K562 (cell line): ENCODE results near the gene TAS1R3. TPM values are rescaled to one million over a fixed set of nuclear protein-coding genes. Genes with fewer than 3 reads are reported as not detected.

Experiments used
- KHSRP ChIP-seq: fragments of 450-650 bp; IDR thresholded peaks from 2 replicates; pipeline ENCODE4 v1.6.1; 2017
- KLF1 ChIP-seq: fragments of 450-650 bp; IDR thresholded peaks from 2 replicates; pipeline ENCODE4 v1.6.1; 2016; ENCODE audit warnings: missing genetic modification characterization, missing compliant biosample characterization
- NFYB ChIP-seq: IDR thresholded peaks from 2 replicates; pipeline ENCODE4 v1.6.1; 2011; ENCODE audit warnings: mild to moderate bottlenecking, moderate library complexity; ENCODE audit not compliant: insufficient read length; ENCODE audit errors: extremely low read depth
- SREBF1 ChIP-seq: fragments of 150-350 bp; IDR thresholded peaks from 2 replicates; pipeline ENCODE4 v1.6.1; 2014; ENCODE audit warnings: antibody characterized with exemption, low read depth, low read length, borderline replicate concordance
- XRCC5 ChIP-seq: fragments of 200-400 bp; formaldehyde crosslinking; IDR thresholded peaks from 2 replicates; pipeline ENCODE4 v1.6.1; 2017; ENCODE audit warnings: low read depth, mild to moderate bottlenecking, low read length
- ZEB2 ChIP-seq: fragments of 450-650 bp; IDR thresholded peaks from 2 replicates; pipeline ENCODE4 v1.6.1; 2016
- ZNF766 ChIP-seq: fragments of 200-800 bp; sonication (Bioruptor generic); conservative IDR thresholded peaks from 2 replicates; pipeline ENCODE4 v1.6.1; 2016; ENCODE audit warnings: missing genetic modification characterization, missing compliant biosample characterization
- polyA plus RNA-seq, 8 experiments: library from polyadenylated mRNA; depleted of rRNA in 4 of 8; stranded (reverse) in 5 of 8; unstranded in 3 of 8; fragments of >200 nt; fragmentation: Nextera tagmentation in 2 of 8; fragmentation: Illumina TruSeq in 1 of 8; extraction: Ambion mirVana in 2 of 8; extraction: Trizol in 1 of 8; gene quantifications; 2 replicates each; pipeline versions ENCODE4 v1.2.1 to v1.2.3, GENCODE V29; 2011 to 2014; ENCODE audit warnings: inconsistent platforms in 1 of 8, missing spikeins in 1 of 8
- total RNA-seq, 7 experiments: library from RNA; depleted of rRNA in 6 of 7; stranded (reverse); fragments of >200 nt in 6 of 7; fragmentation: Illumina TruSeq in 2 of 7; extraction: Trizol in 2 of 7; gene quantifications; 2 replicates each; pipeline versions ENCODE4 v1.2.1 to v1.2.3, GENCODE V29; 2011 to 2021; ENCODE audit warnings: low replicate concordance in 1 of 7
- TF ChIP-seq, protein P1 (sequence below), 2 experiments: fragments of 150-350 bp in 1 of 2; IDR thresholded peaks; 2 replicates each; pipeline ENCODE4 v1.6.1; 2012 to 2016; ENCODE audit warnings: low read depth in 2 of 2, low read length in 2 of 2, mild to moderate bottlenecking in 1 of 2, moderate library complexity in 1 of 2
- TF ChIP-seq, protein P2 (sequence below): sonication (generic); formaldehyde crosslinking; IDR thresholded peaks from 2 replicates; pipeline ENCODE4 v1.8.1; 2023; ENCODE audit warnings: missing genetic modification reagents, mild to moderate bottlenecking, borderline replicate concordance
- TF ChIP-seq, protein P3 (sequence below): sonication (generic); formaldehyde crosslinking; IDR thresholded peaks from 2 replicates; pipeline ENCODE4 v1.8.0; 2022; ENCODE audit warnings: mild to moderate bottlenecking, missing genetic modification reagents

The TAS1R3 gene
- total and polyA plus RNA-seq, 9 of the 15 experiments (the other 6 are each of a cell fraction or from before 2014, with no cell fraction given): 0.07 to 0.13 TPM; not detected in 7

DNA sequence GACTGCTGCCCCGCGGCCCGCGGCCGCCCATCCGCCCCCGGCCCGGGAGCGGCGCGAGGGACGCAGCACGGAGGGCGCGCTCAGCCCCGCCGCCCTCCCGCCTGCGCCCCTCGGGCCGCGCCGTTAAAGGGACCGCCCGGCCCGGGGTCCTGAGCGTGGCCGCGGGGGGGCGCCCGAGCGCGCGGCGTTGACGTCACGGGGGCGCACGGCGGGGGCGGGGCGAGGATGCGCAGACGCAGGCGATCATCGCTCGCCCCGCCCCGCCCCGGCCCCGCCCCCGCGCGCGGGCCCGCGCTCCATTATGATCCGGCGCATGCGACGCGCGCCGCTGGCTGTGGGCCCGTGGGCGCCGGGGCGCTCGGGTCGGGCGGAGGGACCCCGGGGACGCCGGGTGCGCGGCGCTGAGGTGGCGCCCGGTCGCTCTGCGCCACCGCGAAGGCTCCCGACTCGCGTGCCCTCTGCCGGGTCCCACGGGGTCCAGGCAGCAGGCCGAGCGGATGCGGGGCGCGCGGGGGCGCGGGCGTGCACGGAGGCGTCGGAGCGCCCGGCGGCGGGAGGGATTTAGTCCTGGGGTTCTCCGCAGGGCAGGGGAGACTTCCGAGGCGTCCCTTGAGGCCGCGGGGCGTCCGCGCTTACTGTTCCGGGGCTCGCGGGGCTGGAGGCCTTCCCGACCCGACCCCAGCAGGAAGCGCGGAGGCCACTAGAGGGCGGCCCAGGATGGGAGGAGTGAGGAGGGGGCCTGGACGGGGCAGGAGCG, 18.4 kb downstream of the TAS1R3 start, which contains the start of gene DVL1 (continued):
- TF ChIP-seq, protein P1, sequence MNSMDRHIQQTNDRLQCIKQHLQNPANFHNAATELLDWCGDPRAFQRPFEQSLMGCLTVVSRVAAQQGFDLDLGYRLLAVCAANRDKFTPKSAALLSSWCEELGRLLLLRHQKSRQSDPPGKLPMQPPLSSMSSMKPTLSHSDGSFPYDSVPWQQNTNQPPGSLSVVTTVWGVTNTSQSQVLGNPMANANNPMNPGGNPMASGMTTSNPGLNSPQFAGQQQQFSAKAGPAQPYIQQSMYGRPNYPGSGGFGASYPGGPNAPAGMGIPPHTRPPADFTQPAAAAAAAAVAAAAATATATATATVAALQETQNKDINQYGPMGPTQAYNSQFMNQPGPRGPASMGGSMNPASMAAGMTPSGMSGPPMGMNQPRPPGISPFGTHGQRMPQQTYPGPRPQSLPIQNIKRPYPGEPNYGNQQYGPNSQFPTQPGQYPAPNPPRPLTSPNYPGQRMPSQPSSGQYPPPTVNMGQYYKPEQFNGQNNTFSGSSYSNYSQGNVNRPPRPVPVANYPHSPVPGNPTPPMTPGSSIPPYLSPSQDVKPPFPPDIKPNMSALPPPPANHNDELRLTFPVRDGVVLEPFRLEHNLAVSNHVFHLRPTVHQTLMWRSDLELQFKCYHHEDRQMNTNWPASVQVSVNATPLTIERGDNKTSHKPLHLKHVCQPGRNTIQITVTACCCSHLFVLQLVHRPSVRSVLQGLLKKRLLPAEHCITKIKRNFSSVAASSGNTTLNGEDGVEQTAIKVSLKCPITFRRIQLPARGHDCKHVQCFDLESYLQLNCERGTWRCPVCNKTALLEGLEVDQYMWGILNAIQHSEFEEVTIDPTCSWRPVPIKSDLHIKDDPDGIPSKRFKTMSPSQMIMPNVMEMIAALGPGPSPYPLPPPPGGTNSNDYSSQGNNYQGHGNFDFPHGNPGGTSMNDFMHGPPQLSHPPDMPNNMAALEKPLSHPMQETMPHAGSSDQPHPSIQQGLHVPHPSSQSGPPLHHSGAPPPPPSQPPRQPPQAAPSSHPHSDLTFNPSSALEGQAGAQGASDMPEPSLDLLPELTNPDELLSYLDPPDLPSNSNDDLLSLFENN (IDR thresholded peaks at IDR 0.05; ENCODE audit: low read depth in 2 of 2, low read length in 2 of 2): no peak
- TF ChIP-seq, protein P2, sequence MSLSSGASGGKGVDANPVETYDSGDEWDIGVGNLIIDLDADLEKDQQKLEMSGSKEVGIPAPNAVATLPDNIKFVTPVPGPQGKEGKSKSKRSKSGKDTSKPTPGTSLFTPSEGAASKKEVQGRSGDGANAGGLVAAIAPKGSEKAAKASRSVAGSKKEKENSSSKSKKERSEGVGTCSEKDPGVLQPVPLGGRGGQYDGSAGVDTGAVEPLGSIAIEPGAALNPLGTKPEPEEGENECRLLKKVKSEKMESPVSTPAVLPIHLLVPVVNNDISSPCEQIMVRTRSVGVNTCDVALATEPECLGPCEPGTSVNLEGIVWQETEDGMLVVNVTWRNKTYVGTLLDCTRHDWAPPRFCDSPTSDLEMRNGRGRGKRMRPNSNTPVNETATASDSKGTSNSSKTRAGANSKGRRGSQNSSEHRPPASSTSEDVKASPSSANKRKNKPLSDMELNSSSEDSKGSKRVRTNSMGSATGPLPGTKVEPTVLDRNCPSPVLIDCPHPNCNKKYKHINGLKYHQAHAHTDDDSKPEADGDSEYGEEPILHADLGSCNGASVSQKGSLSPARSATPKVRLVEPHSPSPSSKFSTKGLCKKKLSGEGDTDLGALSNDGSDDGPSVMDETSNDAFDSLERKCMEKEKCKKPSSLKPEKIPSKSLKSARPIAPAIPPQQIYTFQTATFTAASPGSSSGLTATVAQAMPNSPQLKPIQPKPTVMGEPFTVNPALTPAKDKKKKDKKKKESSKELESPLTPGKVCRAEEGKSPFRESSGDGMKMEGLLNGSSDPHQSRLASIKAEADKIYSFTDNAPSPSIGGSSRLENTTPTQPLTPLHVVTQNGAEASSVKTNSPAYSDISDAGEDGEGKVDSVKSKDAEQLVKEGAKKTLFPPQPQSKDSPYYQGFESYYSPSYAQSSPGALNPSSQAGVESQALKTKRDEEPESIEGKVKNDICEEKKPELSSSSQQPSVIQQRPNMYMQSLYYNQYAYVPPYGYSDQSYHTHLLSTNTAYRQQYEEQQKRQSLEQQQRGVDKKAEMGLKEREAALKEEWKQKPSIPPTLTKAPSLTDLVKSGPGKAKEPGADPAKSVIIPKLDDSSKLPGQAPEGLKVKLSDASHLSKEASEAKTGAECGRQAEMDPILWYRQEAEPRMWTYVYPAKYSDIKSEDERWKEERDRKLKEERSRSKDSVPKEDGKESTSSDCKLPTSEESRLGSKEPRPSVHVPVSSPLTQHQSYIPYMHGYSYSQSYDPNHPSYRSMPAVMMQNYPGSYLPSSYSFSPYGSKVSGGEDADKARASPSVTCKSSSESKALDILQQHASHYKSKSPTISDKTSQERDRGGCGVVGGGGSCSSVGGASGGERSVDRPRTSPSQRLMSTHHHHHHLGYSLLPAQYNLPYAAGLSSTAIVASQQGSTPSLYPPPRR: no peak
- peak; percentile 63; the same call in 1 of the 2 replicates for TF ChIP-seq ZNF766 (CRISPR knock-in tag)
- no peak for TF ChIP-seq ZEB2
- no peak for TF ChIP-seq NFYB
- TF ChIP-seq, protein P3, sequence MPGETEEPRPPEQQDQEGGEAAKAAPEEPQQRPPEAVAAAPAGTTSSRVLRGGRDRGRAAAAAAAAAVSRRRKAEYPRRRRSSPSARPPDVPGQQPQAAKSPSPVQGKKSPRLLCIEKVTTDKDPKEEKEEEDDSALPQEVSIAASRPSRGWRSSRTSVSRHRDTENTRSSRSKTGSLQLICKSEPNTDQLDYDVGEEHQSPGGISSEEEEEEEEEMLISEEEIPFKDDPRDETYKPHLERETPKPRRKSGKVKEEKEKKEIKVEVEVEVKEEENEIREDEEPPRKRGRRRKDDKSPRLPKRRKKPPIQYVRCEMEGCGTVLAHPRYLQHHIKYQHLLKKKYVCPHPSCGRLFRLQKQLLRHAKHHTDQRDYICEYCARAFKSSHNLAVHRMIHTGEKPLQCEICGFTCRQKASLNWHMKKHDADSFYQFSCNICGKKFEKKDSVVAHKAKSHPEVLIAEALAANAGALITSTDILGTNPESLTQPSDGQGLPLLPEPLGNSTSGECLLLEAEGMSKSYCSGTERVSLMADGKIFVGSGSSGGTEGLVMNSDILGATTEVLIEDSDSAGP (CRISPR knock-in tag): no peak
- TF ChIP-seq XRCC5: no peak
- no peak for TF ChIP-seq SREBF1
- TF ChIP-seq KHSRP: no peak
- TF ChIP-seq KLF1 (tag): no peak
